ENCODE data around the gene NOSTRIN.
"Not testable (repeated sequence)": the region's sequence is repeated elsewhere in the genome, so short reads cannot be mapped to it uniquely, and the experiment has no call there.

Gene NOSTRIN, protein sequence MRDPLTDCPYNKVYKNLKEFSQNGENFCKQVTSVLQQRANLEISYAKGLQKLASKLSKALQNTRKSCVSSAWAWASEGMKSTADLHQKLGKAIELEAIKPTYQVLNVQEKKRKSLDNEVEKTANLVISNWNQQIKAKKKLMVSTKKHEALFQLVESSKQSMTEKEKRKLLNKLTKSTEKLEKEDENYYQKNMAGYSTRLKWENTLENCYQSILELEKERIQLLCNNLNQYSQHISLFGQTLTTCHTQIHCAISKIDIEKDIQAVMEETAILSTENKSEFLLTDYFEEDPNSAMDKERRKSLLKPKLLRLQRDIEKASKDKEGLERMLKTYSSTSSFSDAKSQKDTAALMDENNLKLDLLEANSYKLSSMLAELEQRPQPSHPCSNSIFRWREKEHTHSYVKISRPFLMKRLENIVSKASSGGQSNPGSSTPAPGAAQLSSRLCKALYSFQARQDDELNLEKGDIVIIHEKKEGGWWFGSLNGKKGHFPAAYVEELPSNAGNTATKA

DNA sequence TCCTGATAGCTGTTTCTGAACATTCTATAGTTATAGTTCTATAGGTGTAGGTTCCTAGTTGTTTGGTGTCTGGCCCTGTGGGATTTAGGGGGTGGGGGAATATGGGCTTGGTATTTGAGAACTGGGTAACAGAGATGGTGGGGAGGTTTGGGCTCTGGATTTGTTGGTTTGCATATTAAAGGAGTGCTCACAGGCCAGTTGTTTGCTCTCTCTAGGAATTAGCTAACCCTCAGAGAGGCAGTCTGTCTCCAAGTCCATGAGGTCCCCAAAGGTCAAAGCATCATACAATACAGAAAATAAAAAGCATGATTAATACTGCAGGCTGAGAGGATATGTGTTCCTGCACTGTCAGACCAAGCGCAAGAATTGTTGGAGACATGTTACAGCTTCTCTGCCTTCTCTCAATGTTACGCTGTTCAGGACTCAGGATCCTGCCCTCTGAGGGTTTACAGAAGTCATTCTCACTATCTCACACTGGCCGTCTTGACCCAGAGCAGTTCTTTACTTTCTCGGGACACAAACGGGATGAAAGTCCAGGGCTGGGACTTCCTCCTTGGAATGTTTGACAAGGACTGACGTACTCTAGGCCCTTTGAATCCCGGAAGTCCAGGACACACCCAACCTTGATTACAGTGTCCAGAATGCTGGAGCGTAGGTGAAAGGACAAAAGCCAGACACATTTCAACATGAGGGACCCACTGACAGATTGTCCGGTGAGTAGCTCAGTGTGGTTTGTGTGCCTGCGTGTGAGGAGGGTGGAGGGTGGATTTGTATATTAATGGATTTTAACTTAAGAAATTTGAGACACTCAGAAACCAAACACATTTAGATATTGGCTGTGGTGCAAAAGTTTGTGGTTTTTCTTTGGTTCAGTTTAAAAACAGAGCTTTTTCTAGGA, at the start of gene NOSTRIN:
Gene NOSTRIN, plus strand, starts transcription at position 677 of the 898 bp plus-strand sequence. Its CDS starts 10 bp downstream, at position 687.
- no peak for DNase-seq

- DNase-seq = no peak
Observed at GRCh38 chr2:168753765-168754329, 48.6 kb upstream of the NOSTRIN start.

- no peak for DNase-seq
Observed at GRCh38 chr2:168757223-168757622, 45.2 kb upstream of the NOSTRIN start.

GRCh38 chr2:168758970-168759820, 43.2 kb upstream of the NOSTRIN start:
- DNase-seq = no peak

GRCh38 chr2:168765401-168765800, 37.0 kb upstream of the NOSTRIN start:
- no peak for DNase-seq

GRCh38 chr2:168766600-168766999, 35.8 kb upstream of the NOSTRIN start:
- DNase-seq = no peak

- DNase-seq = no peak
Observed at GRCh38 chr2:168767258-168767657, 35.2 kb upstream of the NOSTRIN start.

- DNase-seq = not testable (repeated sequence)
Observed at GRCh38 chr2:168768357-168768756, 34.1 kb upstream of the NOSTRIN start.

- no peak for DNase-seq
Observed at GRCh38 chr2:168770796-168771195, 31.6 kb upstream of the NOSTRIN start.

GRCh38 chr2:168772704-168773103, 29.7 kb upstream of the NOSTRIN start:
- DNase-seq = no peak

DNA sequence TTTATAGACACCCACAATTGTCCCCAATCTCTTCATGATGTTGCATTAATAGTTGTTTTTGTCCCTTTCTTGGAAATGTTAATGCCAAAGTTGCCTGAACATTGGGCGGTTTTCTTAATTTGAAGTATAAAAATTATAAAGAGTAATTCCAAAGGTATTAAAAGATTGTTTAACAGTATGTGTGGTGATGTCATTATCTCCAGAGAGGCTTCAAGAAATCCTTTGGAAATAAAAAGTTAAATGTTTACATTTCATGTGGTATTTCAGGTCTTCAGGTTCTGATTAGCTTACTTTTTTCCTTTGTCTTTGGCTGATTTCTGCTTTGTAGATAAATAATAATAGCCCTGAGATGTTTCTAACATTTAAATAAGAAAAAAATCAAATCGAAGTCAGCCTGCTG, 29.3 kb upstream of the NOSTRIN start:
- no peak for DNase-seq

DNA sequence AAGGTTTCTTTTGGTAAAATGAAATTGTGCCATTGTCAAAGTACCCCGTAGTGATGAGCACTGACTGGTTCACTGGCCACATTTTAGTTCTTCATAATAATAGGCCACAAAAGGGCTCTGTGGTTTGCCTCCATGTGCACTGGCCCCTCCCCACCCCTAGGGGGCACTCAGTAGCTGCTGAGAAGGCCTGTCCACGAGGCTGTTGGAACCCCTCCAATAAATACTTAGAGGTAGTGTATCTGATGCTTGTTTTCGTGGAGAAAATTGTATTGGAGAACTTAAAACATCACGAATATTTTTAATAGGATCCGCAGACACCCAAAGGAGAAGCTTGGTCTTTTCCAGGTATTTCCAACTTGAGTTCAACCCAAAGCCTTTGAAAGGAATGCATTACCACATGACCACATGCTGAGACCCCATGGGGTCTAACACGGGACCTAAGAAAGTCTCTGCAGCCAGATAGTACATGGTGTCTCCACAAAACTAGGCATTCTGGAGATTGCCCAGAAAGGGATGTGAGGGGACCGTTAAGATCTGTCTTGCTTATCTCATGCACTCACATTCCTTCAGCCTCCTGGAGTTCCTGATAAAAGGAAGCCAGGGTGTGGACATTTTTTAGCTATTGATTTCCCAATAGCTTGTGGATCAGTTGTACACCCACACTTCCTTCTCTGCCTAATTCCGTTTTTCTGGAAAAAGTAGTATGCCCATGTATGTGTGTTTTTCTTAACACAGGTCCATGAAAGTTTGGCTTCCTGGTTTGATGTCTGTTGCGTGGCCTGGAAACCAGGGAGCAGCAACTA, 28.5 kb upstream of the NOSTRIN start:
- DNase-seq = peak; percentile 66

GRCh38 chr2:168775837-168776236, 26.6 kb upstream of the NOSTRIN start:
- no peak for DNase-seq

DNA sequence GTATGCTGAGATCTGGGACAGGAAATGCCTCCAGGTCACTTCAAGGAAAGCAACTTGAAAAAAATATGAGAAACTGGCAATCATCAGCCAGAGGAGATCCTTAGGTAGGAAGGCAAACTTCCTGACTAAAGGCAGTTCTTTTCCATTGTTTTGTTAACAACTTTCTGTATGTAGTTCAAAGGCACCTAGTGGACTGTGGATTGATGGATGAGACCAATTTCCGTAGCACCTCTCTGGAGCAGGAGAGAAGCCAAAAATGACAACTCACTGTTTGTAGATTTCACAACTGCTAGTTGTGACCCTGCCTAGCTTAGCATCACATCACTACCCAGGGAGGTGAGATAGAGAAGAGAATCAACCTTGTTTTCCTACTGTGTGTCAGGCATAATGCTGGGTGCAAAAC, 21.8 kb upstream of the NOSTRIN start:
- no peak for DNase-seq

- DNase-seq = no peak
Observed at GRCh38 chr2:168781191-168781817, 21.1 kb upstream of the NOSTRIN start.

DNA sequence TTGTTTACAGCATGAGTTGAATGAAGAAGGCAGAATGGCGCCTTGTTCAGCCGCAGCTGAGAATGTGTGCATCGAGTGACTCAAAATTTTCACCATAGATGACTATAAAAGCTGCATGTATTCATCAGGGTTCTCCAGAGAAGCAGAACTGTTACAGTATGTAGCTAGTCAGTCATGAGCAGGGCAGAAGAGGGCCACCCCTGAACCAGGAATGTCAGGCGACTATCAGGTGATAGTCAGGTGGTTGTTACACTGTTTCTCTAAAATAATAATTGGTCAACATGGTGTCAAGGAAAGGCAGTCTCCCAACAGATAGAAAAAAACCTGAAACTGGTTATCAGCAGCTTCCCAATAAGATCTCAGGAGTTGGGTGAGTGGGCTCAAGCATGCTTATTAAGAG, 20.2 kb upstream of the NOSTRIN start:
- DNase-seq = no peak

GRCh38 chr2:168784993-168785392, 17.4 kb upstream of the NOSTRIN start:
- no peak for DNase-seq

DNA sequence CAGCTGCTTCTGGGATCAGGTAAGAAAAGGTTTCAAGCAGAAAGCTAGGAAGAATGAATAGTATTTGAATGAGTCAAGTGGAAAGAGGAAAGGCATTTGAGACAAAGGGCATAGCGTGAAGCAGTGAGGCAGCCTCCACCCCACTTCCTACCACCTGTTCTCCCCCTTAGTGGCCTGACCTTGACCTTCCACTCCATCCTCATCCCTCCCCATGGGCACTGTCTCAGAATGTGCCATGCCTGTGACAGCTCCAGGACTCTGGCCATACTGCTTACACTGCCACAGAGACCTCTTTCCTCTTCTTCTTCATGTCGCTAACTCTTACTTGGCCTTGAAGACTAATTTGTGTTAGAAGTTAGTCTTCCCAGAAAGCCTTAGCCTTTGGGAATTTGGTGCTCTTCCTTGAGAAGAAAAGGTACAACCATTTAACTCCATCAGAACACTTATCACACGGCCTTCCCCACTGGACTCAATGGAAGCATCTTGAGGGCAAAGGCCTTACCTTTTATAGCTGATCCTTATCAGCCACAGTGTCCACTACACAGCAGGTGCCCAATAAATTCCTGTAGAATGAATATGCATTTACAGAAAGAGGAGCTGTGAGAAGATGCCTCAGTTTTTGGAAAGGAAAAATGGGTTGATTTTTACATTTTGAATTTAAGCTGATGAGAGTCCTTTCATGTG, 15.2 kb upstream of the NOSTRIN start:
- DNase-seq = no peak

- no peak for DNase-seq
Observed at GRCh38 chr2:168787782-168788376, 14.6 kb upstream of the NOSTRIN start.

- DNase-seq = no peak
Observed at GRCh38 chr2:168789776-168790175, 12.7 kb upstream of the NOSTRIN start.

Data from activated effector memory CD4-positive, alpha-beta T cell treated with anti-CD3 and anti-CD28 coated beads, Interleukin-2, amount 50 U/mL, for 16 hours (primary cell).